AG10803 (cell line): ENCODE data around the gene METAP1D.
A peak's percentile ranks its signal among the peaks of the same experiment; 100 is the strongest.

Experiments
- DNase-seq: peaks from one replicate; pipeline ENCODE4 v3.0.0; 2010; ENCODE audit warnings: low read depth
- H3K4me3 ChIP-seq: 2 replicates; pipeline ENCODE4 v1.5.1; 2011; ENCODE audit warnings: mild to moderate bottlenecking, low read length, control low read depth
- CTCF ChIP-seq: conservative IDR thresholded peaks from 2 replicates; pipeline ENCODE4 v1.5.1; 2011; ENCODE audit warnings: mild to moderate bottlenecking, low read length, control low read depth, inconsistent platforms

The METAP1D gene

GRCh38 chr2:172038121-172038520 lies 38.4 kb downstream of the METAP1D start:
- no peak overlapping the region for H3K4me3 ChIP-seq
- TF ChIP-seq CTCF: no peak
- DNase-seq: no peak

GRCh38 chr2:172038604-172039003 lies 38.9 kb downstream of the METAP1D start:
- no peak for TF ChIP-seq CTCF
- peak; percentile 90 for DNase-seq
- no peak overlapping the region for H3K4me3 ChIP-seq

GRCh38 chr2:172039011-172039704 lies 39.4 kb downstream of the METAP1D start:
- no peak for TF ChIP-seq CTCF
- no peak overlapping the region for H3K4me3 ChIP-seq
- no peak for DNase-seq

- no peak for DNase-seq
- no peak for TF ChIP-seq CTCF
- no peak overlapping the region for H3K4me3 ChIP-seq
Measured at GRCh38 chr2:172040311-172040710, 40.6 kb downstream of the METAP1D start.

- H3K4me3 ChIP-seq: no peak overlapping the region
- peak; percentile 44 for DNase-seq
- TF ChIP-seq CTCF: no peak
Measured at GRCh38 chr2:172046080-172046678, 46.4 kb downstream of the METAP1D start.

- no peak overlapping the region for H3K4me3 ChIP-seq
- TF ChIP-seq CTCF: no peak
- no peak for DNase-seq
Measured at GRCh38 chr2:172046866-172047565, 47.3 kb downstream of the METAP1D start.
